ENCODE data around the gene METTL13. TPM values are rescaled to one million over a fixed set of nuclear protein-coding genes. Genes with fewer than 3 reads are reported as not detected.

The METTL13 gene
- total RNA-seq, 2 experiments from 2014 or later: 38.5 to 44.5 TPM

- POLR2A ChIA-PET: no interaction called here
Observed at GRCh38 chr1:171772312-171772711, 9.1 kb upstream of the METTL13 start.

GRCh38 chr1:171780583-171781175 lies 781 bp upstream of the METTL13 start:
- H3K4me3 Mint-ChIP-seq: peak overlapping the region; percentile 95
- DNase-seq (no peak), ATAC-seq (peak; percentile 0)
- ChIA-PET POLR2A (interaction anchor here (1.1 to 3.8 kb wide), 5 partner anchors 18 to 295 kb away, joined by 3 to 35 read pairs (median 4); partner anchors contain the start of genes DNM3, PRRC2C and VAMP4), CTCF (interaction anchor here (1.1 to 2.1 kb wide), 5 partner anchors 20 to 296 kb away, joined by 4 to 17 read pairs (median 7); partner anchors contain the start of genes PRRC2C and VAMP4)
- peaks cover 52% of the 10 kb centered on the region for H3K4me1 Mint-ChIP-seq (ENCODE audit: low read depth)
- H3K9me3 Mint-ChIP-seq (ENCODE audit: insufficient read depth): no peaks in the 10 kb centered on the region
- peaks cover 3% of the 10 kb centered on the region for H3K27me3 Mint-ChIP-seq (ENCODE audit: low read depth)
- peak overlapping the region; percentile 96 for H3K27ac Mint-ChIP-seq
- H3K36me3 Mint-ChIP-seq (ENCODE audit: low read depth): peaks cover 33% of the 10 kb centered on the region

More at GRCh38 chr1:171772312-171772711, 9.1 kb upstream of the METTL13 start:
- H3K36me3 Mint-ChIP-seq (ENCODE audit: low read depth): no peaks in the 10 kb centered on the region
- no peaks in the 10 kb centered on the region for H3K9me3 Mint-ChIP-seq (ENCODE audit: insufficient read depth)
- CTCF ChIA-PET: no interaction called here
- ATAC-seq (no peak), DNase-seq (no peak)
- no peak overlapping the region for H3K27ac Mint-ChIP-seq
- peaks cover 1% of the 10 kb centered on the region for H3K4me1 Mint-ChIP-seq (ENCODE audit: low read depth)
- peaks cover 18% of the 10 kb centered on the region for H3K27me3 Mint-ChIP-seq (ENCODE audit: low read depth)
- H3K4me3 Mint-ChIP-seq: no peak overlapping the region

GRCh38 chr1:171783816-171784530 lies 2.5 kb downstream of the METTL13 start:
- ChIA-PET POLR2A (interaction anchor here (1.2 to 3.0 kb wide), 2 partner anchors 42 to 299 kb away, joined by 4 to 11 read pairs; partner anchors contain the start of genes PRRC2C and VAMP4), CTCF (interaction anchor here (1.2 to 2.5 kb wide), 3 partner anchors 17 to 128 kb away, joined by 3 to 23 read pairs (median 3); partner anchors contain the start of gene VAMP4)
- ATAC-seq (no peak), DNase-seq (no peak)
- Mint-ChIP-seq H3K4me1 (ENCODE audit: low read depth) (peaks cover 68% of the 10 kb centered on the region), H3K36me3 (ENCODE audit: low read depth) (peaks cover 60% of the 10 kb centered on the region), H3K4me3 (peak overlapping the region; percentile 63), H3K9me3 (ENCODE audit: insufficient read depth) (no peaks in the 10 kb centered on the region), H3K27ac (no peak overlapping the region), H3K27me3 (ENCODE audit: low read depth) (no peaks in the 10 kb centered on the region)

DNA sequence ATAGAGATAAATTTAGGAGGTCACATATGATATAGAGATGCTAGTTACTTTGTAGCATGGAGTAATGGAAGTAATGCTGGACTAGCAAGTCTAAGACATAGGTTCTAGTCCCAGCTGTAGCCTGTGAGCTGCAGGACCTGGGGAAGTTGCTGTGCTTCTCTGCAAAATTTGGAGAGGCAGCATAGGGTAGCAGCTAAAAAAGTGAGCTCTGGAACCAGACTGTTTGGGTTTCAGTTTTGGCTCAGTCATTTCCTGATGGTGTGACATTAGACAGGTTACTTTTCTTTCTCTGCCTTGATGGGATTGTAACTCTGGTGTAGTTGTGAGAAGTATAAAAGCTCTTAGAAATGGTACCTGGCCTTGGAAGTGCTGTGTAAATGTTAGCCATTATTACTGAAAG lies 3.3 kb downstream of the METTL13 start:
- H3K4me1 Mint-ChIP-seq (ENCODE audit: low read depth): peaks cover 68% of the 10 kb centered on the region
- no peaks in the 10 kb centered on the region for H3K9me3 Mint-ChIP-seq (ENCODE audit: insufficient read depth)
- ChIA-PET POLR2A (interaction anchor here (1.0 to 3.0 kb wide), 3 partner anchors 10 to 300 kb away, joined by 3 to 11 read pairs (median 4); partner anchors contain the start of genes PRRC2C and VAMP4), CTCF (interaction anchor here (0.7 to 2.5 kb wide), 6 partner anchors 16 to 397 kb away, joined by 3 to 23 read pairs (median 3); partner anchors contain the start of gene VAMP4)
- no peak for ATAC-seq
- H3K27me3 Mint-ChIP-seq (ENCODE audit: low read depth): no peaks in the 10 kb centered on the region
- H3K4me3 Mint-ChIP-seq: peak overlapping the region; percentile 63
- peak; percentile 32 for DNase-seq
- peak overlapping the region; percentile 77 for H3K27ac Mint-ChIP-seq
- peaks cover 67% of the 10 kb centered on the region for H3K36me3 Mint-ChIP-seq (ENCODE audit: low read depth)

GRCh38 chr1:171785766-171786165 lies 4.3 kb downstream of the METTL13 start:
- H3K36me3 Mint-ChIP-seq (ENCODE audit: low read depth): peaks cover 74% of the 10 kb centered on the region

GRCh38 chr1:171786534-171786933 lies 5.1 kb downstream of the METTL13 start:
- Mint-ChIP-seq H3K4me3 (no peak overlapping the region), H3K27ac (no peak overlapping the region), H3K4me1 (ENCODE audit: low read depth) (peaks cover 54% of the 10 kb centered on the region), H3K36me3 (ENCODE audit: low read depth) (peaks cover 77% of the 10 kb centered on the region), H3K27me3 (ENCODE audit: low read depth) (no peaks in the 10 kb centered on the region), H3K9me3 (ENCODE audit: insufficient read depth) (no peaks in the 10 kb centered on the region)
- ATAC-seq (no peak), DNase-seq (no peak)
- ChIA-PET POLR2A (interaction anchor here (3.0 kb wide), 1 partner anchor 45 kb away, joined by 11 read pairs; the partner anchor contains the start of gene VAMP4), CTCF (interaction anchor here (2.5 kb wide), 1 partner anchor 14 kb away, joined by 23 read pairs; no protein-coding TSS in a partner anchor)

More at GRCh38 chr1:171785766-171786165, 4.3 kb downstream of the METTL13 start:
- Mint-ChIP-seq H3K4me1 (ENCODE audit: low read depth) (peaks cover 59% of the 10 kb centered on the region), H3K27me3 (ENCODE audit: low read depth) (no peaks in the 10 kb centered on the region), H3K27ac (peak overlapping the region; percentile 77), H3K4me3 (no peak overlapping the region), H3K9me3 (ENCODE audit: insufficient read depth) (no peaks in the 10 kb centered on the region)
- ChIA-PET POLR2A (interaction anchor here (1.0 to 3.0 kb wide), 2 partner anchors 9 to 44 kb away, joined by 3 to 11 read pairs; partner anchors contain the start of gene VAMP4), CTCF (interaction anchor here (1.3 to 2.5 kb wide), 2 partner anchors 15 to 42 kb away, joined by 3 to 23 read pairs; no protein-coding TSS in a partner anchor)
- DNase-seq (no peak), ATAC-seq (no peak)

- ATAC-seq: no peak
- Mint-ChIP-seq H3K27me3 (ENCODE audit: low read depth) (no peaks in the 10 kb centered on the region), H3K4me3 (no peak overlapping the region), H3K4me1 (ENCODE audit: low read depth) (peaks cover 48% of the 10 kb centered on the region), H3K27ac (peak overlapping the region; percentile 28), H3K9me3 (ENCODE audit: insufficient read depth) (no peaks in the 10 kb centered on the region), H3K36me3 (ENCODE audit: low read depth) (peaks cover 81% of the 10 kb centered on the region)
- no peak for DNase-seq
- ChIA-PET CTCF (interaction anchor here (1.3 kb wide), 1 partner anchor 13 kb away, joined by 5 read pairs; no protein-coding TSS in a partner anchor), POLR2A (no interaction called here)
Observed at GRCh38 chr1:171787686-171788480, 6.4 kb downstream of the METTL13 start.

DNA sequence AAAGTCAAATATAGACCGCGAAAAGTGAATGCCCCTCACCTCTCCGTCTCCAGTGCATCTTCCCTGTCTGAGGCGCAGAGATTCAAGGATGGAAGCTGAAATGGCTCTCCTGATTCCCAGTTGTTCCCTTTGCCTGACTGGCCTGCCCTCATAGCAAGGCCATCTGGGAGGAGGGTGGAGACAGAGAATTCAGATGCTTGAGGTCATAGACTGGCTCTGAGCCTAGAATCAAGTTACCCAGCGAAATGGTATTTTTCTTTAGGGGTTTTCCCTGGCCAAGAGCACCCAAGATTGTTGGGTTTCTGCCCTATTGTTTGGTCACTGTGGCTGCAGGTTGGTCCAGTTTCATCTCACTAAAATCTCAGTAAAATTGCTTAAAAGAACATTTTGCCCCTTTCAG lies 7.2 kb downstream of the METTL13 start:
- Mint-ChIP-seq H3K36me3 (ENCODE audit: low read depth) (peaks cover 82% of the 10 kb centered on the region), H3K27ac (no peak overlapping the region), H3K4me1 (ENCODE audit: low read depth) (peaks cover 45% of the 10 kb centered on the region), H3K4me3 (no peak overlapping the region), H3K9me3 (ENCODE audit: insufficient read depth) (no peaks in the 10 kb centered on the region), H3K27me3 (ENCODE audit: low read depth) (no peaks in the 10 kb centered on the region)
- ChIA-PET POLR2A (no interaction called here), CTCF (interaction anchor here (1.2 kb wide), 1 partner anchor 12 kb away, joined by 3 read pairs; no protein-coding TSS in a partner anchor)
- DNase-seq (no peak), ATAC-seq (no peak)

DNA sequence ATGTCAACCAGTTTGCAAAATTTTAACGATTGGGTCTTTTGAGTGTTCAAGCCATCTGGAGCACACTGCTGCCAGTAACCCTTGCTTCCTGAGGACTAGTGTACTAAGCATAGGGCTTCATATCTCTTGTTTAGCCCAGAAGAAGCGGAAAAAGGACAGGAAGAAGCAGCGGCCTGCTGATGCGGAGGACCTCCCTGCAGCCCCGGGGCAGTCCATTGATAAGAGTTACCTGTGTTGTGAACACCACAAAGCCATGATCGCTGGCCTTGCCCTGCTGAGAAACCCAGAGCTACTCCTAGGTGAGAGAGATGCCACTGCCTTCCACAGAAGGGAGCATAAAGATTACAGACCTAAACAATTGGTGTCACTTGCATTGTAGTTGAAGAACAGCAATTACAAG lies 8.9 kb downstream of the METTL13 start:
- H3K27ac Mint-ChIP-seq: no peak overlapping the region
- no peaks in the 10 kb centered on the region for H3K27me3 Mint-ChIP-seq (ENCODE audit: low read depth)
- POLR2A ChIA-PET: no interaction called here
- ATAC-seq (no peak), DNase-seq (no peak)
- CTCF ChIA-PET: interaction anchor here (1.4 kb wide), 1 partner anchor 146 kb away, joined by 5 read pairs; no protein-coding TSS in a partner anchor
- H3K36me3 Mint-ChIP-seq (ENCODE audit: low read depth): peaks cover 82% of the 10 kb centered on the region
- no peak overlapping the region for H3K4me3 Mint-ChIP-seq
- peaks cover 40% of the 10 kb centered on the region for H3K4me1 Mint-ChIP-seq (ENCODE audit: low read depth)
- no peaks in the 10 kb centered on the region for H3K9me3 Mint-ChIP-seq (ENCODE audit: insufficient read depth)

- ChIA-PET POLR2A (no interaction called here), CTCF (no interaction called here)
- Mint-ChIP-seq H3K36me3 (ENCODE audit: low read depth) (peaks cover 81% of the 10 kb centered on the region), H3K4me3 (no peak overlapping the region), H3K27me3 (ENCODE audit: low read depth) (no peaks in the 10 kb centered on the region), H3K9me3 (ENCODE audit: insufficient read depth) (no peaks in the 10 kb centered on the region), H3K27ac (peak overlapping the region; percentile 13), H3K4me1 (ENCODE audit: low read depth) (peaks cover 20% of the 10 kb centered on the region)
- DNase-seq (no peak), ATAC-seq (no peak)
Observed at GRCh38 chr1:171792656-171793369, 11.4 kb downstream of the METTL13 start.
